IMR-90 (cell line): ENCODE measurements around the gene CADM1. TPM values are rescaled to one million over a fixed set of nuclear protein-coding genes. Genes with fewer than 3 reads are reported as not detected.

Source experiments
- ATAC-seq: fragments of 200-7000 bp; cut with Tn5 transposase; 2 replicates; pipeline ENCODE4 v1.9.1; 2020; ENCODE audit warnings: low read depth, mild to moderate bottlenecking, moderate library complexity
- BruUV-seq: library from RNA; stranded (reverse); fragments of 400-500 nt; replicated peaks from 2 replicates; lab custom pipeline; 2021; lab: Mats Ljungman, UMichigan
- CTCF ChIA-PET: fragments of 300-600 bp; formaldehyde crosslinking; extraction: SDS; loops from one replicate; lab custom pipeline; 2021; ENCODE audit warnings: antibody characterized with exemption; lab: Yijun Ruan, JAX
- POLR2A ChIA-PET: fragments of 300-600 bp; sonication (Branson Sonifier 250); formaldehyde crosslinking; loops from one replicate; lab custom pipeline; 2022; ENCODE audit warnings: antibody characterized with exemption; ENCODE audit not compliant: unreplicated experiment; lab: Charles Lee
- DNase-seq: peaks from one replicate; pipeline ENCODE4 v3.0.0; 2013
- H2AFZ ChIP-seq: replicated peaks from 2 replicates; pipeline ENCODE3; 2013; ENCODE audit warnings: low read length, mild to moderate bottlenecking; ENCODE audit not compliant: poor library complexity
- H2AK5ac ChIP-seq: 2 replicates; pipeline ENCODE4 v1.6.1; 2013; ENCODE audit warnings: low read depth, low read length, inconsistent platforms
- H2AK9ac ChIP-seq: replicated peaks from 2 replicates; pipeline ENCODE3; 2013; ENCODE audit warnings: mild to moderate bottlenecking, low read depth, low read length, moderate library complexity; ENCODE audit not compliant: poor library complexity
- H2BK120ac ChIP-seq: 2 replicates; pipeline ENCODE4 v1.6.1; 2013; ENCODE audit warnings: low read depth, low read length, inconsistent platforms
- H2BK15ac ChIP-seq: 3 replicates; pipeline ENCODE4 v1.6.1; 2013; ENCODE audit warnings: low read depth, low read length, inconsistent platforms
- H2BK20ac ChIP-seq: 2 replicates; pipeline ENCODE4 v1.6.1; 2013; ENCODE audit warnings: low read depth, mild to moderate bottlenecking, inconsistent platforms, low read length, moderate library complexity
- H2BK5ac ChIP-seq: 2 replicates; pipeline ENCODE4 v1.6.1; 2013; ENCODE audit warnings: mild to moderate bottlenecking, low read depth, low read length, inconsistent platforms; ENCODE audit not compliant: poor library complexity, severe bottlenecking
- H3K14ac ChIP-seq: replicated peaks from 2 replicates; pipeline ENCODE4 v1.6.1; 2013; ENCODE audit warnings: low read depth, low read length, inconsistent platforms
- H3K18ac ChIP-seq: 2 replicates; pipeline ENCODE4 v1.6.1; 2013; ENCODE audit warnings: low read depth, low read length, control low read depth
- H3K23ac ChIP-seq: 2 replicates; pipeline ENCODE4 v1.6.1; 2013; ENCODE audit warnings: low read depth, low read length, inconsistent platforms
- H3K27ac ChIP-seq: 2 replicates; pipeline ENCODE4 v1.5.1; 2013; ENCODE audit warnings: mild to moderate bottlenecking, control low read depth, low read length; ENCODE audit not compliant: insufficient read depth
- H3K27me3 ChIP-seq: 2 replicates; pipeline ENCODE4 v1.6.1; 2013; ENCODE audit warnings: low read length; ENCODE audit not compliant: control insufficient read depth, insufficient read depth
- H3K36me3 ChIP-seq: 2 replicates; pipeline ENCODE4 v1.6.1; 2013; ENCODE audit warnings: low read length, mixed read lengths; ENCODE audit not compliant: control insufficient read depth, insufficient read depth
- H3K4ac ChIP-seq: 2 replicates; pipeline ENCODE4 v1.6.1; 2013; ENCODE audit warnings: low read depth, low read length, inconsistent platforms
- H3K4me1 ChIP-seq: 2 replicates; pipeline ENCODE4 v1.6.1; 2013; ENCODE audit warnings: low read length, mixed read lengths; ENCODE audit not compliant: control insufficient read depth, insufficient read depth
- H3K4me2 ChIP-seq: 2 replicates; pipeline ENCODE4 v1.6.1; 2013; ENCODE audit warnings: low read depth, mild to moderate bottlenecking, control low read depth, low read length, moderate library complexity
- H3K4me3 ChIP-seq: 2 replicates; pipeline ENCODE4 v1.5.1; 2013; ENCODE audit warnings: low read depth, mild to moderate bottlenecking, control low read depth, low read length, moderate library complexity; ENCODE audit not compliant: insufficient read depth
- H3K56ac ChIP-seq: 2 replicates; pipeline ENCODE4 v1.6.1; 2013; ENCODE audit warnings: low read length, inconsistent platforms; ENCODE audit not compliant: insufficient read depth; ENCODE audit errors: extremely low read depth
- H3K79me1 ChIP-seq, 2 experiments: 2 replicates each; pipeline ENCODE4 v1.6.1; 2013; ENCODE audit warnings: low read length in 2 of 2, inconsistent platforms in 1 of 2, low read depth in 1 of 2
- H3K9ac ChIP-seq: 2 replicates; pipeline ENCODE4 v1.6.1; 2013; ENCODE audit warnings: low read depth, low read length, control low read depth
- H3K9me1 ChIP-seq: 2 replicates; pipeline ENCODE4 v1.6.1; 2013; ENCODE audit warnings: low read length, inconsistent platforms; ENCODE audit not compliant: insufficient read depth
- H3K9me3 ChIP-seq: 2 replicates; pipeline ENCODE4 v1.6.1; 2013; ENCODE audit warnings: low read length; ENCODE audit not compliant: control insufficient read depth, insufficient read depth
- H4K20me1 ChIP-seq: 2 replicates; pipeline ENCODE4 v1.6.1; 2013; ENCODE audit warnings: low read length, inconsistent platforms; ENCODE audit not compliant: insufficient read depth
- H4K5ac ChIP-seq: 2 replicates; pipeline ENCODE4 v1.6.1; 2013; ENCODE audit warnings: mild to moderate bottlenecking, low read depth, low read length, control low read depth
- H4K8ac ChIP-seq, 2 experiments: 2 replicates each; pipeline ENCODE4 v1.6.1; 2013; ENCODE audit warnings: low read depth in 2 of 2, low read length in 2 of 2, control low read depth in 1 of 2, inconsistent platforms in 1 of 2
- H4K91ac ChIP-seq: 2 replicates; pipeline ENCODE4 v1.6.1; 2013; ENCODE audit warnings: low read depth, low read length, inconsistent platforms; ENCODE audit not compliant: insufficient read depth
- CHD1 ChIP-seq: IDR thresholded peaks from 2 replicates; pipeline ENCODE4 v1.6.1; 2012; ENCODE audit warnings: low read depth, low read length, improper control_type of control experiment
- MAZ ChIP-seq: IDR thresholded peaks from 2 replicates; pipeline ENCODE4 v1.6.1; 2012; ENCODE audit warnings: low read depth, mild to moderate bottlenecking, low read length, improper control_type of control experiment, moderate library complexity, borderline replicate concordance
- MXI1 ChIP-seq: IDR thresholded peaks from 2 replicates; pipeline ENCODE4 v1.6.1; 2012; ENCODE audit warnings: low read depth, mild to moderate bottlenecking, low read length, moderate library complexity, borderline replicate concordance
- POLR2A ChIP-seq: IDR thresholded peaks from 2 replicates; pipeline ENCODE4 v1.6.1; 2012; ENCODE audit warnings: mild to moderate bottlenecking, low read depth, low read length
- RAD21 ChIP-seq: IDR thresholded peaks from 2 replicates; pipeline ENCODE4 v1.6.1; 2012; ENCODE audit warnings: low read length, improper control_type of control experiment
- WGBS, 2 experiments: methylation state at CpG; one replicate each; pipeline versions ENCODE4 v1.1.5 to v1.1.7; 2013; ENCODE audit warnings: missing lambda C conversion rate in 2 of 2; ENCODE audit not compliant: insufficient read length in 1 of 2; ENCODE audit errors: extremely low coverage in 2 of 2; 5-methylcytosine and 5-hydroxymethylcytosine counted together
- dilution Hi-C: fragments of 300-500 bp; cut with HindIII; formaldehyde crosslinking; loops from one replicate; pipeline ENCODE4 v1.14.3; 2018; ENCODE audit warnings: low sequenced_read_pairs; ENCODE audit not compliant: unreplicated experiment
- in situ Hi-C: fragments of 300-500 bp; cut with MboI; formaldehyde crosslinking; loops from 3 replicates; pipeline ENCODE4 v1.14.3; 2019; ENCODE audit warnings: low sequenced_read_pairs, inconsistent platforms, mixed read lengths
- intact Hi-C: fragments of 100-400 bp; cut with micrococcal nuclease; formaldehyde crosslinking; loops from 2 replicates; pipeline ENCODE4 v1.10.0; 2022
- polyA plus RNA-seq, 3 experiments: library from polyadenylated mRNA; depleted of rRNA; stranded (reverse); fragments of >200 nt; gene quantifications; 2 replicates each; pipeline ENCODE4 v1.2.3, GENCODE V29; 2012; ENCODE audit warnings: low replicate concordance in 1 of 3
- total RNA-seq: library from RNA; depleted of rRNA; stranded (reverse); fragments of >200 nt; gene quantifications from 2 replicates; pipeline ENCODE4 v1.2.3, GENCODE V29; 2012
- TF ChIP-seq, protein P1 (sequence below): fragments of 150-350 bp; IDR thresholded peaks from 2 replicates; pipeline ENCODE4 v1.6.1; 2016; ENCODE audit warnings: low read depth, mild to moderate bottlenecking, low read length, moderate library complexity, borderline replicate concordance

CADM1 gene
- total and polyA plus RNA-seq, 2 of the 4 experiments (the other 2 are of a cell fraction) = 28.8 to 77.1 TPM

GRCh38 chr11:115128226-115128625 lies 376.0 kb downstream of the CADM1 start:
- no peak for DNase-seq
- intact Hi-C loops (no loop called here), in situ Hi-C loops (no loop called here), dilution Hi-C loops (no loop called here)
- POLR2A ChIA-PET = no interaction called here
- TF ChIP-seq CHD1 = no peak
- TF ChIP-seq, protein P1, sequence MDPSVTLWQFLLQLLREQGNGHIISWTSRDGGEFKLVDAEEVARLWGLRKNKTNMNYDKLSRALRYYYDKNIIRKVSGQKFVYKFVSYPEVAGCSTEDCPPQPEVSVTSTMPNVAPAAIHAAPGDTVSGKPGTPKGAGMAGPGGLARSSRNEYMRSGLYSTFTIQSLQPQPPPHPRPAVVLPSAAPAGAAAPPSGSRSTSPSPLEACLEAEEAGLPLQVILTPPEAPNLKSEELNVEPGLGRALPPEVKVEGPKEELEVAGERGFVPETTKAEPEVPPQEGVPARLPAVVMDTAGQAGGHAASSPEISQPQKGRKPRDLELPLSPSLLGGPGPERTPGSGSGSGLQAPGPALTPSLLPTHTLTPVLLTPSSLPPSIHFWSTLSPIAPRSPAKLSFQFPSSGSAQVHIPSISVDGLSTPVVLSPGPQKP = no peak
- no peak for TF ChIP-seq MAZ
- TF ChIP-seq MXI1 = no peak
- no peak for TF ChIP-seq RAD21
- no peak for TF ChIP-seq POLR2A
- H2BK20ac ChIP-seq = no peak overlapping the region
- no peak overlapping the region for H2BK15ac ChIP-seq
- H3K27me3 ChIP-seq = peaks cover 6% of the 10 kb centered on the region; the same call in 1 of the 2 replicates
- H3K4me1 ChIP-seq = no peaks in the 10 kb centered on the region
- no peak overlapping the region for H2AK5ac ChIP-seq
- H2AK9ac ChIP-seq = no peak overlapping the region
- no peak overlapping the region for H4K91ac ChIP-seq
- H2BK120ac ChIP-seq = no peak overlapping the region
- no peaks in the 10 kb centered on the region for H3K9me1 ChIP-seq
- ATAC-seq = no peak
- H3K14ac ChIP-seq = no peak overlapping the region
- no peak overlapping the region for H3K4me2 ChIP-seq
- H3K27ac ChIP-seq = no peak overlapping the region
- no peak overlapping the region for H3K23ac ChIP-seq
- no peak overlapping the region for H2BK5ac ChIP-seq
- H4K20me1 ChIP-seq = no peaks in the 10 kb centered on the region
- no peak overlapping the region for H4K5ac ChIP-seq
- no peak overlapping the region for H3K4ac ChIP-seq
- H3K9me3 ChIP-seq = no peaks in the 10 kb centered on the region
- no peaks in the 10 kb centered on the region for H3K36me3 ChIP-seq
- BruUV-seq = no TSS peak
- H3K18ac ChIP-seq = no peak overlapping the region
- H3K56ac ChIP-seq = no peak overlapping the region
- WGBS, 2 experiments = no CpG with 5 or more reads among the region's 4 CpGs
- H3K4me3 ChIP-seq = no peak overlapping the region
- H3K79me1 ChIP-seq = no peaks in the 10 kb centered on the region
- H4K8ac ChIP-seq = no peak overlapping the region
- H2AFZ ChIP-seq = no peak overlapping the region
- H3K9ac ChIP-seq = no peak overlapping the region
- CTCF ChIA-PET = no interaction called here
